NCI-H226 (cell line): Measurements from ENCODE around the gene FAM228A.
"Not testable (repeated sequence)": the region's sequence is repeated elsewhere in the genome, so short reads cannot be mapped to it uniquely, and the experiment has no call there.

ENCODE experiments used
- DNase-seq: peaks from one replicate; pipeline ENCODE4 v3.0.0-alpha.2; 2015

The FAM228A gene

DNA sequence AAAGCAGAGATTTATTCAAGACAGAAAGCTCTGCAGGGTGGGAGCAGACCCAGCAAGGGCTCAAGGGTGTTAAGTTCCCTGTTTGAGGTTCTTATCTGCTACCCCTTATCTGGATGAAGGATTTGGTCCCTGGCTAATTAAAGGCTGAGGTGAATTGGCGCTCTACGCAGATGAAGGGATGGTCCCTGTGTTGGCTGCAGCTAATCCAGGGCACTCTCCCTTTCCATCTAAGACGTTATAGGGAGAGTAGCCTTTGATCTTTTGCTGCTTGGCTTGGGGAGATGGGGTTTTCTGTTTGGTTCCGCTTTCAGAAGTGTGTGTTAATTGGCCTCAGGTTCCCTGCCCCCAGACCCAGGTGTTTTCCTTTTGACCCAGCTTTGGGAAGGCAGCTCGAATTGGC is 17.0 kb downstream of the FAM228A start:
- DNase-seq: no peak

GRCh38 chr2:24197213-24197612 is 22.4 kb downstream of the FAM228A start:
- DNase-seq: not testable (repeated sequence)

DNA sequence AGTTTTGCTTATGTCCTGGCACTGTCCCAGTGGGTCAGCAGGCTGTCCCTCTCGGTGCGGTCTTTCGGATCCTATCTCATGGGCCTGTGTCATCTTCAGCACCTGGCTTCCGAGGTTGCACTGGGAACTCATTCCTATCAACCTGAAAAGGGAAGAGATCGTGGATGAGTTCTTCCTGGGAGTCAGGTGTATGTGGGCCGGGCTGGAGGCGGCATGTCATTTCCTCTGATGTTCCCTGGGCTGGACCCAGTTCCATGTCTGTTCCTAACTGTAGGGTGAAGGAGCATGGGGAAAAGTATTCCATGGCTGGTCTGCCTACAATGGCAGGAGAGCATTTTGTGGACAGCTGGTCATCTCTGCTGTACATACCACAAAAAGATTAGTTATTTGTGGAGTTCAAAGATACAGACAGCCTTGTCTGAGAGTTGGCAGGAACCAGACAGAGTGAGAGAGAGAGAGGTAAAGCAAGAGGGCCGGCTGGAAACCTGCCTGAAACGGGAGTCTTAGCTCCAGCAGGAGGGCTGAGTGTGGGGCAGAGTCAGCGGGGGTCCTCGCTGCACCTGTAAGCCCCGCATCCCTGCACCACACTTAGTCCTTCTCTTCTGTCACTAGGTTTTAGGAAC is 25.2 kb downstream of the FAM228A start:
- DNase-seq: no peak

GRCh38 chr2:24200799-24201198 is 25.9 kb downstream of the FAM228A start:
- no peak for DNase-seq

GRCh38 chr2:24203029-24203786 is 28.4 kb downstream of the FAM228A start:
- no peak for DNase-seq

- no peak for DNase-seq
Observed at GRCh38 chr2:24203787-24204150, 28.9 kb downstream of the FAM228A start.

DNA sequence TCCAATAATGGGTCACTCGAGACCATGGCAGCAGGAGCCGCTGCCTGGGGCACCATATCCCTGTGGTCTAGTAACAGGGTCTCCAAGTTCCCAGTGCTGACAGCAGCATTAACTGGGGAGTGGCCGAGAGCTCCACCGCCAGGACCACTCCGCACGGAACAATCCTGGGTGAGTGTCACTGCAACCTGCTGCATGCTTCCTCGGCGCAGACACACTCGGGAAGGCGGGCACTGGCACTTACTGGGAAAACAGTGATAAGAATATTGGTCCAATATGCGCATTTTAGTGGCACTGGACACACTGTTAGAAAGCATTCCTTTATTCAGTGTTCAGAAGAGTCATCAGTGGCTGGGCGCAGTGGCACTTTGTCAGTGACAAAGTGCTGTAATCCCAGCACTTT is 29.7 kb downstream of the FAM228A start:
- no peak for DNase-seq

DNA sequence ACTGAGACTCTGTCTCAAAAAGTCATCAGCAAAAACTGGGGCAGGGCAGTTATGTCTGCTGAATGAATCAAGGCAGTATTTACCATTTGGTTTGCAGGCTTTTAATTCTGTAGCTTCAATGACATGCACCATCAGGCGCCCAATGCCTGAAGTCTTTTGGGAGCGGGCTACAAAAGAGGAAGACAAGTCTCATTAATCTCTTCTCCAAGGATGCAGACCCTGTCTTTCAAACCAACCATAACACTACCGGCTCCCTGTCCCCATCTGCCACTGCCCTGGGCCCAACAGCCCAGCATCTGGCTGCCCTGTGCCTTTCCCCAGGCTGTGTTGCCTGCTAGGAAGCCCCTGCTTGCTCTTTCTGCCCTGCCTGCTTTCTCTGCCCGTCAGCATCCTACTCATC is 30.3 kb downstream of the FAM228A start:
- DNase-seq: no peak

- no peak for DNase-seq
Observed at GRCh38 chr2:24206242-24206641, 31.4 kb downstream of the FAM228A start.

DNA sequence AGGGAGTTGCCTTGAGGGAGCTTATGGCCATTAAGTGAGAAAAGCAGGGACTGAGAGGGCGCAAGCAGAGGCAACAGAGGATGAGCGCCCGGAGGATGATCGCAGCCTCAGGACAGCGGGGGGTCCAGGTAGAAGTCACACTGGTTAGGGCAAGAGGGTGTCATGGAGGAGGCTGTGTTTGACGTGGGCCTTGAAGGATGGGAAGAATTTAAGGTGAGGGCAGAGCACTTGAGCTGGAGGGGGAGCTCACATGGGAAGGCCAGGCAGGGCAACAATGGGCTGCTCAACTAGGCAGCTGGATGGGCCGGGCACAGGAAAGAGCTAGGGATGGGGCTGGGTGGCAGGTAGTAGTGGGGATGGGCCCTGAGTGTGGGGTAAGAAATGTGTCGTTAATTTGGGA is 31.9 kb downstream of the FAM228A start:
- no peak for DNase-seq

DNA sequence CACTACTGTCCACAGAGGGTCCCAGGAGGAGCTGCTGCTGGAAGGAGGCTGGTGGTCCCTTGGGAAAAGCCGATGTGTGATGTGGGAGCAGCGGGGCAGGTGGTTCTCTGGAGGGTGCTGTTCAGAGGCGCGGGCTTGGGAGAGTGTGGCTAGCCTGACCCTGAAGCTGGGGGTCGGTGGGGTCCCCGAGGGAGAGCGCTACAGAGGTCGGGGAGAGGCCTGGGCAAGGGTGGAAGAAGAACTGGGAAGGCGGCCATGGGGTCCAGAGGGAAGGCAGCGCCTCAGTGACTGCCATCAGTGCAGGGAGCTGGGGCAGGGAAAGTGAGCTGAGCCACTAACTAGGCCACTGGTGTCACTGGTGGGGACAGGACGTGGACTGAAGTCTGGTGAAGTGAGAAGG is 32.5 kb downstream of the FAM228A start:
- DNase-seq: no peak

- no peak for DNase-seq
Observed at GRCh38 chr2:24208490-24208889, 33.6 kb downstream of the FAM228A start.

DNA sequence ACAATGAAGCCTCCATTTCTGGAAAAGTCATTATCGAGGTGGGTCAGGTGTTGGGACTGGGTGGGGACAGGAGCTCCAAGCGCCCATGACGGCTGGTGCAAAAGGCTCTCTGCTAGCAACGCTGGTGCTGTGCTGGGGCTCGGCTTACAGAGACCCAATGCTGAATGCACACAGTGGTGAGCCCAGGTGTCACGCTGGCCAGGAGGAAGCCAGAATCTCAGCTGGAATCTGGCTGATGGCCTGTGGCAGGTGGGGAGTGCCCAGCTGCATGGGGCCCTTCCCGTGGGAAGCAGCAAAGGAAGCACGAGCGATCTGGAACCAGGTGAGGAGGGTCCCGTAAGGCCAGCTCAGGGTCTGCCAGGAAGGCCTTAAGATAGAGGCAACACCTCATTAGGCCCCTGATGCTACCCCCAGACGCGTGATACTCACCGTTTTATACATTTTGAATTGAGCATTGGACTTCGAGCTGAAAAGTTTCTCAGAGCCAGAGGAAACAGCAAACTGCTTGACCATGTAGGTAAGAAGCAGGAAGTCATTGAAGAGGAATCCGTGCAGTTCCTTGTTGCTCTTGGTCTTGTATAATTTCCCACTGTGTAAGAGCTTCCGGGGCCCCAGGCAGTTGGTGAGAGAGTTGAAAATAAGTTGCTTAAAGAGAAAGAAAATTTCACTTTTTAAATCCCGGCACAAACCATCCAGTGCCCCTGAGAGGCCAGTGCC is 34.7 kb downstream of the FAM228A start:
- no peak for DNase-seq

- DNase-seq: no peak
Observed at GRCh38 chr2:24210106-24210455, 35.2 kb downstream of the FAM228A start.

GRCh38 chr2:24210723-24211122 is 35.9 kb downstream of the FAM228A start:
- DNase-seq: no peak

DNA sequence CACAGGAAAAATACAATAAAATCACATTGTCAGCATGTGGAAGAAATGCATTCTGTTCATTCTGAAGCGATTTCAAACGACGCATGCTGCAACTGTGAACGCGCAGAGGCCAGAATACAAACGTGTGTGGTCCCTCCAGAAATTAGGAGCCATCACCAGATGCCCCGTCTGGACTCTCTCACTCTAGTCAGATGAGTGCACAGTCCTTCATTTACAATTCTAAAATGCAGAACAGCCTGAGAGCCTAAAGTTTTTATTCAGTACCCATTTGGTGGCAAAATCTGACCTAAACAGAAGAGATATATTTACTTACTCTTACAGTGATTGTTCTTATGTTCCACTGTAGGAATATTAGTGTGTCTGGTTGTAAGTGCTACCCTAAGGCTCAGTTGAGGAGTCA is 36.6 kb downstream of the FAM228A start:
- DNase-seq: no peak

GRCh38 chr2:24214880-24215279 is 40.0 kb downstream of the FAM228A start:
- DNase-seq: no peak

DNA sequence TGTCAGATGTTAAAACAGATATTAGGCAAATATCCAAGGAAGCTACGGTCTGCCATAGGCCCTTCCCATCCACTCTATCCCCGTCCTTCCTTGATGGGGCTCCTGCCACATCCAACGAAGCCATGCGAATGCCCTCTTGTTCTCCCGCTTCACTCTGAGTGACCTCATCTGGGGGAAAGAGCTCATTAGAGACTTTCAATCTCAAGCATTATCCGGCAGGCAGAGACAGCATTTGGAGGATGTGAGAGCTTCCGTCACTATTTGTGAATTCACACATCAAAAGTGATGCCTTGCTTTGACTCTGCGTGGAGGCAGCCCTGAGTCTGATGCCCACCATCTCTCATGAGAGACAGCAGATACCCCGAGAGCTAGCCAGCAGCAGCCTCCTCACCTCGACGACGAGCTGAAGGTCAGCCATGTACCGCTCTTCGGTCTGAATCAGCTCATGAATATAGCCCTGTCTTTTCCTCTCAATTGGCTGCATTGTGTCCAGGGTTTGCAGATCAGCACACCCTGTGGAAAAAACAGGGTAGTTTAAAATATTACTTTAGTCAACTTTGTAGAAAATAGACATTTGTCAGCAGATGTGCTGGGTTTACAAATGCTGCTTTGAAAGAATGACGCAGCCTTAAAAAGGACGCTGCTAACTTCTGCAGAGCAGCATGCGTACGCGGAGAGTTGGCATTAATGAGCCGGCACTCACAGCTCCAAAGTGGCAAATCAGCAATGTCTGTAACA is 45.9 kb downstream of the FAM228A start:
- DNase-seq: no peak

- no peak for DNase-seq
Observed at GRCh38 chr2:24221343-24222050, 46.6 kb downstream of the FAM228A start.

DNA sequence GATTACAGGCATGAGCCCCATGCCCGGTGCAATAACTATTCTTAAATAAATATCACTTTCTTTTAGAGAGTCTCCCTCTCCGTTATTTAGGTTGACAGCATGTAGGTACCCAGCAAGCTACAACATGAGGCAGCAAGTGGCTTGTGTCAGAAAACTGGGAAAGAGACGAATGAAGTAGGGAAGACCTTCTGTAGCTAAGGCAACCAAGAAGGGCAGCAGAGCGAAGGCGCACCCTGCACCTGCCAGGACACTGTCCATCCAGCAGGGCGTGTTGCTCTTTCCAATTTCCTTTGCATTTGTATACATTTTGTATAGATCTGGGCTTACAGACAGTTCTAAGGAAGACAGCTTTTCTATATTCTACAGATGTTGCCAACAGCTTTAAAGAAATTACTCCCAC is 48.1 kb downstream of the FAM228A start:
- no peak for DNase-seq

GRCh38 chr2:24225499-24226242 is 50.8 kb downstream of the FAM228A start:
- no peak for DNase-seq

DNA sequence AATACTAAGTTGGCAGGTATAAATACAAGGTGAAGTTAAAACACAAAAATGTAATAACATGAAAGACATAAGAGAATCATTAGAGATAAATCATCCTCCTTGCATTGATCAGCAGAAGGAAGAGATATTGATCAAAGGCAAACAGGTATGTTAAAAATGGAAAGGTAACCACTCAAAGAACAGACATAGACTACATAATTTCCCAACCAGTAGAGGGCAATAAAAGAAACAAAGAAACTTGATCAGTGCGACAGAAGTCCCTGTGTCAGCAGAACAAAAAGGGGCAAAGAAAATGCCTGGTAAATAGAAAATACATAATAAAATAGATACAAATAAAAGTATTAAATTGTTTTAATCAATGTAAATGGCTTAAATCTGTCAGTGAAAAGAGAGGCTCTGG is 53.6 kb downstream of the FAM228A start:
- DNase-seq: no peak
